HAP-1 (cell line): ENCODE measurements around the gene PZP.

Experiments used
- DNase-seq, 2 experiments: peaks; one replicate each; pipeline ENCODE4 v3.0.0-alpha.2; 2016 to 2020; ENCODE audit warnings: low spot score in 2 of 2
- H3K27me3 ChIP-seq: fragments of 250-450 bp; sonication (Bioruptor Pico); 2 replicates; pipeline ENCODE4 v1.5.1; 2020; ENCODE audit warnings: low read depth, mild to moderate bottlenecking, moderate library complexity
- H3K36me3 ChIP-seq: fragments of 250-450 bp; sonication (Bioruptor Pico); replicated peaks from 2 replicates; pipeline ENCODE4 v1.5.1; 2020; ENCODE audit warnings: mild to moderate bottlenecking
- H3K4me1 ChIP-seq: fragments of 250-450 bp; sonication (Bioruptor Pico); 2 replicates; pipeline ENCODE4 v1.5.1; 2020; ENCODE audit warnings: mild to moderate bottlenecking
- H3K4me3 ChIP-seq: fragments of 250-450 bp; sonication (Bioruptor Pico); 2 replicates; pipeline ENCODE4 v1.5.1; 2020; ENCODE audit warnings: mild to moderate bottlenecking, moderate library complexity
- H3K9me3 ChIP-seq: fragments of 250-450 bp; sonication (Bioruptor Pico); 2 replicates; pipeline ENCODE4 v1.5.1; 2020; ENCODE audit warnings: mild to moderate bottlenecking, moderate library complexity
- in situ Hi-C: fragments of 300-500 bp; cut with MboI; formaldehyde crosslinking; loops from 3 replicates; pipeline ENCODE4 v1.14.3; 2020; ENCODE audit warnings: low sequenced_read_pairs, inconsistent platforms, mixed read lengths

Gene PZP

GRCh38 chr12:9111525-9111924 lies 96.7 kb downstream of the PZP start:
- DNase-seq, result no peak
- Histone ChIP-seq H3K36me3 (no peaks in the 10 kb centered on the region), H3K9me3 (no peaks in the 10 kb centered on the region), H3K27me3 (no peaks in the 10 kb centered on the region), H3K4me3 (no peak overlapping the region), H3K4me1 (peaks cover 2% of the 10 kb centered on the region; the same call in 1 of the 2 replicates)
- in situ Hi-C loops, result no loop called here

DNA sequence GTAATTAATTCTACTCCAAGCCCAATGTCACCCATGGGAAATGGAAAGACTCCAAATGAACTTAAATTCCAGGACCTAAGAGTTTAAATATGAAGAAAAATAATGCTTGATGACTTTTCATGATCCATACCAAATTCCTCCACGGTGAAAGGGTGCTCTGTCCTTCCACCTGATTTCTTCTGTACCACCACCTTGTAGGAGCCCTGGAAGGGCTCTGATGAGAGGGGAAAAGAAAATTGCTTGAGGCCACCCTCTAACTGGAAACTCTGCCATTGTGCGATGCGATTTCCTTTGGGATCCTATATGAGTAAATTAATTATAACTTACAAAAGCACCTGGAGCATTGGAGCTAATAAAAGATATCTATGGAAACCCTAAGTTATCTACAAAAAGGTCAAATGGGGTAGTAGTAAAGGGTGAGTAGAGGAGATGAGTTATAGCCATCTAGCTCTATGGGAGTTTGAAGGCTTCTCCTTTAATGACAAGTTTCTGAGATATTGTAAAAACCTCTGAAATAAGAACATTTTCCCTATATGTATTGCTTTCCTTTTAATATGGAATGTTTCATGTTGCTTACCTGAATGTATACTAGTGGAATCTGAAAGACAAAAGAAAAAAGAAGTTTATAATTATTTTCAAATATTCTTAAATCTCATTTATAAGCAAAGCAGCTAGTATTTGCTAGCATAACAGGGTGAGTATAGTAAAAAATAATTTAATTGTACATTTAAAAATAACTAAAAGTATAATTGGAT lies 98.3 kb downstream of the PZP start:
- no peaks in the 10 kb centered on the region for H3K36me3 ChIP-seq
- DNase-seq, result no peak
- no peak overlapping the region for H3K4me3 ChIP-seq
- H3K9me3 ChIP-seq, result no peaks in the 10 kb centered on the region
- in situ Hi-C loops, result no loop called here
- no peaks in the 10 kb centered on the region for H3K4me1 ChIP-seq
- no peaks in the 10 kb centered on the region for H3K27me3 ChIP-seq

DNA sequence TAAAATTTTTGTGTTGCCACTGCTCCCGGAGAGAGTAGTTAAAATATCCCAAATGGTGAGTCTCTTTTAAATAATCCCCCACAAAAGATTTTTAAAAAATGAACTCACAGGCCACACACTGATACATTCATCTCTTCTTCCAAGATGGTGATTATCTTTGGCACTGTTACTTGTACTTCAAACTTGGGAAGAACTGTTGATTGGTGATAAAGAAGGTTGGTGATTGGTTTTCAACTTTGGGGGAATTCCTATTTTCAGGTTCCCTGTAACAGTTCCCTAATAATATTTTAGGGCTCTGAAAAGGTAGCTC lies 99.0 kb downstream of the PZP start:
- in situ Hi-C loops, result no loop called here
- Histone ChIP-seq H3K4me3 (no peak overlapping the region), H3K36me3 (no peaks in the 10 kb centered on the region), H3K27me3 (no peaks in the 10 kb centered on the region), H3K9me3 (no peaks in the 10 kb centered on the region), H3K4me1 (no peaks in the 10 kb centered on the region)
- DNase-seq, result no peak

- Histone ChIP-seq H3K36me3 (no peaks in the 10 kb centered on the region), H3K9me3 (no peaks in the 10 kb centered on the region), H3K27me3 (no peaks in the 10 kb centered on the region), H3K4me1 (no peaks in the 10 kb centered on the region), H3K4me3 (no peak overlapping the region)
- no peak for DNase-seq
- in situ Hi-C loops, result no loop called here
Observed at GRCh38 chr12:9108504-9109212, 99.5 kb downstream of the PZP start.

DNA sequence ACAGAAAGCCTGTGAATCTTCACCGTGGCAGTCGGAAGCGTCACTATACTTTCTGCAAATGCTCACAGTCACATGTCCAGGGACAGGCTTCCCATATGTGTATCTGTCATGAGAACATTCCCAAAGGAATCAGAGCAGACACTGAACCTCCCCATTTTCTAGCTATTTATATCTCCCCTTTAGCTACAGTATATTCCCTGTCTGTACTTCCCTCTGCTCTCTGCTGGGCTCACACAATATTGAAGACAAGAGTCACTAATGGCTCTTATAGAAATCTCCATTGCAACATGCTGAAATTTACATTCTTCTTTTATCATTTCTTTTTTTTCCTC lies 100.7 kb downstream of the PZP start:
- Histone ChIP-seq H3K4me3 (no peak overlapping the region), H3K36me3 (no peaks in the 10 kb centered on the region), H3K27me3 (no peaks in the 10 kb centered on the region), H3K9me3 (no peaks in the 10 kb centered on the region), H3K4me1 (no peaks in the 10 kb centered on the region)
- in situ Hi-C loops, result no loop called here
- DNase-seq, result no peak

DNA sequence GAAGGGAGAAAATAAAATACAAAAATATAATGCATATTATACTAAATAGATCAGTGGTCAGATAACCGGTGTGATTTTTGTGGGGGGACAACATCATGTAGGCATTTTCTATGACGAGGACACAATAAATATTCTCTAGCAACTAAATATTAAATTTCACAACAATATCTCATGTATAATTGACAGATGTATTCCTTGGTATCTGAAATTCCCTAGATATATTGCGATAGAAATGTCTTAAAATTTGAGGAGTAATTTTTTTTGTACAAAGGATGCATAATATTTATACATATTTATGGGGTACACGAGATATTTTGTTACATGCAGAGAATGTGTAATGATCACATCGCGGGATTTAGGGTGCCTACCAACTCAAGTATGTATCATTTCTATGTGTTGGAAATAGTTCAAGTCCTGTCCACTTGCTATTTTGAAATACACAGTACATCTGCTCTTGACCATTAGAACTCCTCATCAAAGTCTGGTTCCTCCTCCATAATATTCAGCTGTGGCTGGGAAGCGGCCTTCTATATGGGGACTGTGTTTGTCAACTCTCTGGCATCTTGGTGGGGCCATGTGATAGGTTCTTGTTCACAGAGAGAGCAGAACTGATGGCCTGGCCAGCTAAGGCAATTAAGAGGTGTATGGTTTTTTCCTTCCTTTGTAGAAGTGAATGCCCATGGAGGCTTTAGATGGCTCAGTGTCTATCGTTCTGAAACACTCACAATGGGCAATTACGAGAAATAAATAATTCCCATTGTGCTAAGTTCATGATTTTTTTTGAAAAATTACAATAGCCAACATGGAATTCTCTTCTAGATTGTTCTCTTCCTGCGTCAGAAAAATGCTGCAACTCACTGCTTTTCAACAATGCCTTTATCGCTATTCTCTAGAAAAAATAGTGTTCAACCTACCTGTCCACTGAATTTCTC lies 101.3 kb downstream of the PZP start:
- H3K4me3 ChIP-seq, result no peak overlapping the region
- H3K9me3 ChIP-seq, result no peaks in the 10 kb centered on the region
- H3K27me3 ChIP-seq, result no peaks in the 10 kb centered on the region
- no peaks in the 10 kb centered on the region for H3K4me1 ChIP-seq
- in situ Hi-C loops, result no loop called here
- no peaks in the 10 kb centered on the region for H3K36me3 ChIP-seq
- no peak for DNase-seq

DNA sequence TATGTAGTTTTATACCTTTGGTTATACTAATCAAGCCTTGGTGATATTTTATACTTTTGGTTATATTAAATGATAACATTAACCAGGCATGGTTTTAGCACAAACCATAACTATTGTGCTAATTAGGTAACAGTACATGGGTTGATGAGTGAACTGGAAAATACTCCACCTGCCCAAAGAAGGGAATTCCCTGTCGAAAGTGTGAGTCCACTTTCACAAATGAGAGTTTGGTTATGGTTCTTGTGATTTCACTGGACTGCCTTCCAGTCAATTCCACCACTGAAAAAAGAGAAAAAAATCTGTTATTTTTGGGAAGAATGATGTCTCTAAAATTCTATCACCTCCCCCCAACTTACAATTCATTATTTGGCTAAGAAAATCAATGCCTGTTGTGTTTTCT lies 102.1 kb downstream of the PZP start:
- no peaks in the 10 kb centered on the region for H3K4me1 ChIP-seq
- in situ Hi-C loops, result no loop called here
- DNase-seq, result no peak
- no peak overlapping the region for H3K4me3 ChIP-seq
- H3K9me3 ChIP-seq, result no peaks in the 10 kb centered on the region
- no peaks in the 10 kb centered on the region for H3K27me3 ChIP-seq
- no peaks in the 10 kb centered on the region for H3K36me3 ChIP-seq

DNA sequence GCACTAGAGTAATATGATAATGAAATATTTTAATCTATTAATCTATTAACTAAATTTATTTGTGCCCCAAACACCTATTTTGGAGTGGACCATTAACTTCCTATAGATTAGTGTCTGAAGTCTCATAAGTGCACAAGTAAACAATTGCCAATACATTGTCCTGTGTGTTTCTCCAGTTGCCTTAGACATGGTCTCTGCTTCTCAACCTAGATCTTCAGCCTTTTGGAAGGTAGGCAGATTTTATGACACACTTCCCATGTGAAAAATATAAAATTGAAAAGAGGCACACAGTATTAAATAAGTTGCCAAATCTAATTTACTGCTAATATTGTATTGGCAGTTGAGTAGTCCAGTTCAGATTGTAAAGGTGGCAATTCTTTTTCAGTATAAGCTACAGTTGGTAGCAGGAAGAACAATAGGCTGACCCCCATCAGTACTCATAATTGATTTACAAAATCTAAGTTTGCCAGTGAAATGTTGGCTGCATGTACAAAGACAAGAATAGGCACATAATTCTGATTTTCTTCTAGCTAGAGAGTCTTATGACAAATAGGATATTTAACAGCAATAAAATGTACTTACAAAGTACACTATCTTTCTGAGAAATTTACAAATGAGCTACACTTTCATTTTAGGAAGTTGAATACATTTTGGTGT lies 103.3 kb downstream of the PZP start:
- Histone ChIP-seq H3K27me3 (no peaks in the 10 kb centered on the region), H3K4me1 (no peaks in the 10 kb centered on the region), H3K9me3 (no peaks in the 10 kb centered on the region), H3K4me3 (no peak overlapping the region), H3K36me3 (no peaks in the 10 kb centered on the region)
- no peak for DNase-seq
- in situ Hi-C loops, result no loop called here

DNA sequence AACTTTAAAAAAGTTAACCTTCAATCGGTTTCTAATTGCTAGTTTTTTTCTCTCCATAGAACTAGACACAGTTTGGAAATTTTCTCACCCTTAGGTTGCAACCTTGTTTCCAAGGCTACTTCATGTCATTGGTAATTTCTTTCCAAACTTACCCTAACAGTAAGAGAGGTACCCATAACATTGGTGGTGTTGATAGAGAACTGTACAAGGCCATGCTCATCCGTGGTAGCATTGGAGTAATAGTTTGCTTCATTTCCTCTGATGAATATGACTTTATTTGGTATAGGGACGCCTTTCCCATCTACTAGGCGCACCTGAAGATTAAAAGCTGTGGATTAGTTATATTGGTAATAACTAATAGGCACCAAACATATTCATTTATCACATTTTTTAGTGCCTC lies 104.1 kb downstream of the PZP start:
- no peak for DNase-seq
- H3K27me3 ChIP-seq, result no peaks in the 10 kb centered on the region
- no peak overlapping the region for H3K4me3 ChIP-seq
- no peaks in the 10 kb centered on the region for H3K36me3 ChIP-seq
- in situ Hi-C loops, result no loop called here
- H3K4me1 ChIP-seq, result no peaks in the 10 kb centered on the region
- no peaks in the 10 kb centered on the region for H3K9me3 ChIP-seq

GRCh38 chr12:9103050-9103849 lies 104.9 kb downstream of the PZP start:
- H3K9me3 ChIP-seq, result no peaks in the 10 kb centered on the region
- DNase-seq, result no peak
- in situ Hi-C loops, result no loop called here
- no peak overlapping the region for H3K4me3 ChIP-seq
- H3K27me3 ChIP-seq, result no peaks in the 10 kb centered on the region
- no peaks in the 10 kb centered on the region for H3K36me3 ChIP-seq
- peaks cover 6% of the 10 kb centered on the region for H3K4me1 ChIP-seq

DNA sequence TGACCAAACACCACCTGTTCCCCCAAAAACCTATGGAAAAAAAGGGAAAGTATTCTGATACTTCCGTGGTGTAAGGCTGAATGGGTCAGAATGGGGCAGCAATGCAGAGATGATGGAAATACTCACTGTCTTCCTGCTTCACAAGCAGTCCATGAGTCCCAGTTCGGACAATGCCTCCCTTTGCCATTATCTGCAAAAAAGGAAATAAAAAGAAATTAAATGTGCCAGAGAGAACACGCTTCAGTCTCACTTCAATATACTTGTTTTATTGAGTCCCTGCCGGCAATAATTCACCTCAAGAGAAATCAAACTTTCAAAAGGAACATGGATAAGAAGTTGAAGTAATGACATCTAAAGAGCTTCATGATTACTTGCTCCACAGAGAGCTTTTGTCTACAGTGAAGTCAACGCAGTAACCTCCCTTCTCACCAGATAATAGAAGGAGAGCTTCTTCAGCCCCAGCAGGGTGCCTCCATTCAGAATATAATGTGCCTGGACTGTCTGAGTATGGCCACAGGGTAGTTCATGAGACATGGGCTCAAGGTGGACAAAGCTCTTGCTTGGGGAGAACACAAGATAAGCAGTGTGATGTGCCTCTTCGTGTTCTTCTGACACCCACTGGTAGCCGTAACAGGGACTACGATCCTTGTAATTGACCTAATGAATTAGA lies 107.0 kb downstream of the PZP start:
- Histone ChIP-seq H3K27me3 (no peaks in the 10 kb centered on the region), H3K36me3 (no peaks in the 10 kb centered on the region), H3K9me3 (no peaks in the 10 kb centered on the region), H3K4me1 (peaks cover 13% of the 10 kb centered on the region), H3K4me3 (no peak overlapping the region)
- in situ Hi-C loops, result no loop called here
- DNase-seq, result no peak

DNA sequence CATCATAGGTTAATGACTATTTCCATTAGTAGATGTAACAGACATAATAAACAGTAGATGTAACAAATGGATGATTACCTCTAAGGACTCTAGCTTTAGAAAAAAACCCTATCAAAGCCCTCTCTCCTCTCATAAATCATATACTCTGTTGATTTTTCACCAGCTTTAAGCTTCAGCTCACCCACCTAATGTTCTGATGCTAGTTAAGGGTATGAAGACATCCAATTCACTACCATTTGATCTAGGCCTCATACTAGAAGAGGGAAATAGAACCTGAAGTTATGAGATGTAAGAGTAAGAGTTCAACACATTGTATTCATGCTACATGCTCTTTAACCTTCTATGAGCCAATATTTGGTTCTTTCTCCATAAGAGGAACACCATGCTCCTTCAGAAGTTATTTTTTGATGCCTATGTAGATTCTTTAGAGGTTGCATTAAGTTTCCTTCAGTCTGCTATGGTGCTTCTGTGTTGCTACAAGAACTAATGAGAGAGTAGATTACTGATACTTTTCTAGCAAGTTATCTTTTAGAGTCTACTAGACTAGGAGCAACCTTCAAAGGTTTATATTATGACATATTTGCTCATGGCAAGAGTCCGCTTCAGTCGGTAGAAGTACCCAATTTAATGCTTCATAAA lies 108.5 kb downstream of the PZP start:
- Histone ChIP-seq H3K4me1 (peaks cover 13% of the 10 kb centered on the region), H3K36me3 (no peaks in the 10 kb centered on the region; the same call in 1 of the 2 replicates), H3K27me3 (no peaks in the 10 kb centered on the region), H3K4me3 (no peak overlapping the region), H3K9me3 (no peaks in the 10 kb centered on the region)
- no peak for DNase-seq
- in situ Hi-C loops, result no loop called here
